ENCODE measurements around the gene TIPARP. TPM values are rescaled to one million over a fixed set of nuclear protein-coding genes. Genes with fewer than 3 reads are reported as not detected.
A peak's percentile ranks its signal among the peaks of the same experiment; 100 is the strongest.

Gene TIPARP
- total RNA-seq, 1 donor from 2014 or later: 13.4 TPM

DNA sequence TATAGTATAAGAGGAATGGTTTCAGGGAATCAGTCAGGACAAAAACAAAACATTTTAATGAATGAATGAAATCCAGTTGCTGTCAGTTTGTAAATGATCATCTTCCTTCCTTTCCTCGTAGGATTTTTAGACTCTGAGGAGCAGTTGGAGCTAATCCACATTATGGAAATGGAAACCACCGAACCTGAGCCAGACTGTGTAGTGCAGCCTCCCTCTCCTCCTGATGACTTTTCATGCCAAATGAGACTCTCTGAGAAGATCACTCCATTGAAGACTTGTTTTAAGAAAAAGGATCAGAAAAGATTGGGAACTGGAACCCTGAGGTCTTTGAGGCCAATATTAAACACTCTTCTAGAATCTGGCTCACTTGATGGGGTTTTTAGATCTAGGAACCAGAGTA is 3.1 kb downstream of the TIPARP start:
- H3K4me1 Mint-ChIP-seq: peaks cover 53% of the 10 kb centered on the region

DNA sequence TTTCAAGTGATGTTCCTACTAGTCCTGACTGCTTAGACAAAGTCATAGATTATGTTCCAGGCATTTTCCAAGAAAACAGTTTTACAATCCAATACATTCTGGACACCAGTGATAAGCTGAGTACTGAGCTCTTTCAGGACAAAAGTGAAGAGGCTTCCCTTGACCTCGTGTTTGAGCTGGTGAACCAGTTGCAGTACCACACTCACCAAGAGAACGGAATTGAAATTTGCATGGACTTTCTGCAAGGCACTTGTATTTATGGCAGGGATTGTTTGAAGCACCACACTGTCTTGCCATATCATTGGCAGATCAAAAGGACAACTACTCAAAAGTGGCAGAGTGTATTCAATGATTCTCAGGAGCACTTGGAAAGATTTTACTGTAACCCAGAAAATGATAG is 3.8 kb downstream of the TIPARP start:
- TF ChIP-seq, protein P1, sequence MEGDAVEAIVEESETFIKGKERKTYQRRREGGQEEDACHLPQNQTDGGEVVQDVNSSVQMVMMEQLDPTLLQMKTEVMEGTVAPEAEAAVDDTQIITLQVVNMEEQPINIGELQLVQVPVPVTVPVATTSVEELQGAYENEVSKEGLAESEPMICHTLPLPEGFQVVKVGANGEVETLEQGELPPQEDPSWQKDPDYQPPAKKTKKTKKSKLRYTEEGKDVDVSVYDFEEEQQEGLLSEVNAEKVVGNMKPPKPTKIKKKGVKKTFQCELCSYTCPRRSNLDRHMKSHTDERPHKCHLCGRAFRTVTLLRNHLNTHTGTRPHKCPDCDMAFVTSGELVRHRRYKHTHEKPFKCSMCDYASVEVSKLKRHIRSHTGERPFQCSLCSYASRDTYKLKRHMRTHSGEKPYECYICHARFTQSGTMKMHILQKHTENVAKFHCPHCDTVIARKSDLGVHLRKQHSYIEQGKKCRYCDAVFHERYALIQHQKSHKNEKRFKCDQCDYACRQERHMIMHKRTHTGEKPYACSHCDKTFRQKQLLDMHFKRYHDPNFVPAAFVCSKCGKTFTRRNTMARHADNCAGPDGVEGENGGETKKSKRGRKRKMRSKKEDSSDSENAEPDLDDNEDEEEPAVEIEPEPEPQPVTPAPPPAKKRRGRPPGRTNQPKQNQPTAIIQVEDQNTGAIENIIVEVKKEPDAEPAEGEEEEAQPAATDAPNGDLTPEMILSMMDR (conservative IDR thresholded peaks at IDR 0.05): no peak
- DNase-seq (ENCODE audit: low read depth, low spot score): no peak
- Mint-ChIP-seq H3K4me3 (no peak overlapping the region), H3K9me3 (no peaks in the 10 kb centered on the region), H3K4me1 (peaks cover 53% of the 10 kb centered on the region), H3K27me3 (ENCODE audit: low read depth) (no peaks in the 10 kb centered on the region), H3K36me3 (ENCODE audit: low read depth) (peaks cover 14% of the 10 kb centered on the region), H3K27ac (ENCODE audit: unreplicated experiment) (no peak overlapping the region)

More for the DNA sequence above, 3.1 kb downstream of the TIPARP start:
- no peak for DNase-seq (ENCODE audit: low read depth, low spot score)
- Mint-ChIP-seq H3K27ac (ENCODE audit: unreplicated experiment) (no peak overlapping the region), H3K36me3 (ENCODE audit: low read depth) (peaks cover 14% of the 10 kb centered on the region), H3K27me3 (ENCODE audit: low read depth) (no peaks in the 10 kb centered on the region), H3K9me3 (no peaks in the 10 kb centered on the region), H3K4me3 (peak overlapping the region; percentile 95)
- TF ChIP-seq, protein P1 (conservative IDR thresholded peaks at IDR 0.05): no peak

DNA sequence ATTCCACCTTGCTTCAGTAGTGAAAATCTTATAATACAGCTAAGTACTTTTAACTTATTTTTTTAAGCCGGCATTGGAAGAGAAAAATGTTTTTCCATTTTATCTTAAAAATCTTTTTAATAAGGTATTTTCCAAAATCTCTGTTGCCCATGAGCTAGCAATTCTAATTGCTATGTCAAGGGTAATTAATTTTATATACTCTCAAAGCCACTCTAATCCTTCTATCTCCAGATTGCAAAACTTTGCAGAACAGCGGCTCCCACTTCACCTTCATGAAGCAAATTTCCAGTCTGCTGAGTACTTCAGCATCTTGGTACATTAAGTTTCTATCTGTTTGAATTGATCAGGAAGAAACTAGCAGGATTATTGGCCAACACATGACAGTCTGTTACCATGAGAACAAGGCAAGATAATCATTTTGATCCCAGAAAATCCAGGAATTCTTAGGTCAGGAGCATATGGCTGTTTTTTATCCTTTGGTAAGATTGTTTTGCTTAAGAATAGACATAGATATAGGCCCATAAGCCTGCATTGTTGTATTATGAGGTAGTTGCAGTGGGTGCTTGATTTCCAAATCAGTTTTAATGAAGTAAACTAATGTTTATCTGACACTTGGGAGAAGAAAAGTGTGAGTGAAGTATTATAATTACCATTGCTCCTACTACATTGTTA is 6.0 kb downstream of the TIPARP start:
- no peak for DNase-seq (ENCODE audit: low read depth, low spot score)
- Mint-ChIP-seq H3K36me3 (ENCODE audit: low read depth) (peaks cover 14% of the 10 kb centered on the region), H3K4me1 (peaks cover 52% of the 10 kb centered on the region), H3K9me3 (no peaks in the 10 kb centered on the region), H3K27ac (ENCODE audit: unreplicated experiment) (no peak overlapping the region), H3K4me3 (peak overlapping the region; percentile 8), H3K27me3 (ENCODE audit: low read depth) (no peaks in the 10 kb centered on the region)
- TF ChIP-seq, protein P1 (conservative IDR thresholded peaks at IDR 0.05): no peak

DNA sequence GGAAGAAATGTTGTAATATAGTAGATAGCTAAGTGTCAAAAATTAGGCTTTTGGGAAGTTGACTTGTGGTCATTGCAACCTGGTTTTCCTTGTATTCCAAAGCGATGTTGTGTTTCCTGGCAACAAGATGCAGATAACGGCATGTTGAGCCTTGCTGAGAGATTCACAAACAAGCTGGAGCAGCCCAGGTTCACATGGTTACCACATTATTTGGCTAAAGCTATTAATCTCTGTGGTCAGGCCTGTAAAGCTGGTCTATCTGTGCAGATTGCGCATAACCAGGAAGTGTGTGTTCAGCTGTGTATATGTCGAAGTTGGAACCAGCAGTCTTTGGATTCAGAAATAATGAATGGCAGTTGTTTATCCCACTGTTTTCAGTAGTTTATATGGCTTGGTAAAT is 6.6 kb downstream of the TIPARP start:
- TF ChIP-seq, protein P1 (conservative IDR thresholded peaks at IDR 0.05): no peak

DNA sequence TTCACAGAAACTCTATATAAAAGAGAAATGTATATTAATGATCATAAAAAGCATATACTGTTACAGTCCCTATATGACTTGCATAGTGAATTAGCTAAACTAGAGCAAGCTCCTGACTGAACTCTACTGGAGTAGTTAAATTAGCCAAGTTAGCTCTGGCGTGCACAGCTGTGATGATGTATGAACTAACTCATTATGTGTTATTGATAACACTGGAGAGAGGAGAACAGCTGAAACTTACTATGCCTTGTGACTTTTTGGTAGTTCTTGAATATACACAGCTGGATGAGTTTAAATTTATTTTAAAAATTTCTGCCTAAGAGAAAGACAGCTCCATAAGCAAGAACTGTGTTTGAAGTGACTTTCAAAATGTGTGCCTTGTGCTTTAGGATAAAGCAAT is 8.1 kb downstream of the TIPARP start:
- H3K27ac Mint-ChIP-seq (ENCODE audit: unreplicated experiment): no peak overlapping the region
- no peak overlapping the region for H3K4me3 Mint-ChIP-seq
- H3K9me3 Mint-ChIP-seq: no peaks in the 10 kb centered on the region
- TF ChIP-seq, protein P1 (conservative IDR thresholded peaks at IDR 0.05): no peak
- H3K36me3 Mint-ChIP-seq (ENCODE audit: low read depth): peaks cover 13% of the 10 kb centered on the region
- H3K4me1 Mint-ChIP-seq: peaks cover 45% of the 10 kb centered on the region
- no peak for DNase-seq (ENCODE audit: low read depth, low spot score)
- no peaks in the 10 kb centered on the region for H3K27me3 Mint-ChIP-seq (ENCODE audit: low read depth)

More for the DNA sequence above, 6.6 kb downstream of the TIPARP start:
- Mint-ChIP-seq H3K27ac (ENCODE audit: unreplicated experiment) (no peak overlapping the region), H3K9me3 (no peaks in the 10 kb centered on the region), H3K36me3 (ENCODE audit: low read depth) (peaks cover 14% of the 10 kb centered on the region), H3K27me3 (ENCODE audit: low read depth) (no peaks in the 10 kb centered on the region), H3K4me3 (no peak overlapping the region), H3K4me1 (peaks cover 53% of the 10 kb centered on the region)
- no peak for DNase-seq (ENCODE audit: low read depth, low spot score)
